Thyroid gland (tissue), 4 donors: ENCODE results near the gene CLSTN2.

Experiments
- POLR2A ChIP-seq, 2 donors: fragments of 450-650 bp; IDR thresholded peaks; one replicate each; pipeline ENCODE4 v1.6.1; 2017; ENCODE audit warnings: antibody characterized with exemption in 2 of 2, mild to moderate bottlenecking in 2 of 2, moderate library complexity in 1 of 2
- TF ChIP-seq, protein P1 (sequence below), 6 experiments: fragments of 200-600 bp in 3 of 6; fragments of 450-650 bp in 3 of 6; sonication (generic) in 3 of 6; IDR thresholded peaks; one replicate each; pipeline ENCODE4 v1.5.1; 2016 to 2019; ENCODE audit warnings: antibody characterized with exemption in 6 of 6, mild to moderate bottlenecking in 2 of 6, inconsistent platforms in 1 of 6, moderate library complexity in 1 of 6

- TF ChIP-seq, protein P1, sequence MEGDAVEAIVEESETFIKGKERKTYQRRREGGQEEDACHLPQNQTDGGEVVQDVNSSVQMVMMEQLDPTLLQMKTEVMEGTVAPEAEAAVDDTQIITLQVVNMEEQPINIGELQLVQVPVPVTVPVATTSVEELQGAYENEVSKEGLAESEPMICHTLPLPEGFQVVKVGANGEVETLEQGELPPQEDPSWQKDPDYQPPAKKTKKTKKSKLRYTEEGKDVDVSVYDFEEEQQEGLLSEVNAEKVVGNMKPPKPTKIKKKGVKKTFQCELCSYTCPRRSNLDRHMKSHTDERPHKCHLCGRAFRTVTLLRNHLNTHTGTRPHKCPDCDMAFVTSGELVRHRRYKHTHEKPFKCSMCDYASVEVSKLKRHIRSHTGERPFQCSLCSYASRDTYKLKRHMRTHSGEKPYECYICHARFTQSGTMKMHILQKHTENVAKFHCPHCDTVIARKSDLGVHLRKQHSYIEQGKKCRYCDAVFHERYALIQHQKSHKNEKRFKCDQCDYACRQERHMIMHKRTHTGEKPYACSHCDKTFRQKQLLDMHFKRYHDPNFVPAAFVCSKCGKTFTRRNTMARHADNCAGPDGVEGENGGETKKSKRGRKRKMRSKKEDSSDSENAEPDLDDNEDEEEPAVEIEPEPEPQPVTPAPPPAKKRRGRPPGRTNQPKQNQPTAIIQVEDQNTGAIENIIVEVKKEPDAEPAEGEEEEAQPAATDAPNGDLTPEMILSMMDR (IDR thresholded peaks at IDR 0.05): no peak
- TF ChIP-seq POLR2A (IDR thresholded peaks at IDR 0.05): no peak
Observed at GRCh38 chr3:140292170-140292569, 357.2 kb downstream of the CLSTN2 start.
